Measurements from ENCODE around the gene SUGT1.
A peak's percentile ranks its signal among the peaks of the same experiment; 100 is the strongest.
"Not testable (repeated sequence)": the region's sequence is repeated elsewhere in the genome, so short reads cannot be mapped to it uniquely, and the experiment has no call there.

Gene SUGT1

GRCh38 chr13:52652196-52652979, at the start of gene SUGT1:
SUGT1 (plus strand) TSS chr13:52652836; CDS start chr13:52652921, 85 bp downstream.
- TF ChIP-seq CTCF (IDR thresholded peaks at IDR 0.05; ENCODE audit: control insufficient read depth, extremely low read depth, insufficient read depth): peak; percentile 45
- peak; percentile 90 for DNase-seq (ENCODE audit: low read depth)
- H3K4me3 ChIP-seq (ENCODE audit: low read depth, low read length): peak within 1 kb of the TSS; percentile 91

- H3K4me3 ChIP-seq (ENCODE audit: low read depth, low read length); DNase-seq (ENCODE audit: low read depth): not testable (repeated sequence)
Measured at GRCh38 chr13:52603316-52603715, 49.3 kb upstream of the SUGT1 start.

GRCh38 chr13:52606126-52606525, 46.5 kb upstream of the SUGT1 start:
- not testable (repeated sequence) for DNase-seq (ENCODE audit: low read depth); H3K4me3 ChIP-seq (ENCODE audit: low read depth, low read length)

GRCh38 chr13:52606795-52607194, 45.8 kb upstream of the SUGT1 start:
- H3K4me3 ChIP-seq (ENCODE audit: low read depth, low read length); DNase-seq (ENCODE audit: low read depth): not testable (repeated sequence)

GRCh38 chr13:52608184-52608583, 44.5 kb upstream of the SUGT1 start:
- H3K4me3 ChIP-seq (ENCODE audit: low read depth, low read length); DNase-seq (ENCODE audit: low read depth): not testable (repeated sequence)

- DNase-seq (ENCODE audit: low read depth): not testable (repeated sequence)
Measured at GRCh38 chr13:52609013-52609606, 43.5 kb upstream of the SUGT1 start.

GRCh38 chr13:52610158-52610557, 42.5 kb upstream of the SUGT1 start:
- not testable (repeated sequence) for H3K4me3 ChIP-seq (ENCODE audit: low read depth, low read length); DNase-seq (ENCODE audit: low read depth)

More at GRCh38 chr13:52609013-52609606, 43.5 kb upstream of the SUGT1 start:
- not testable (repeated sequence) for H3K4me3 ChIP-seq (ENCODE audit: low read depth, low read length)
- TF ChIP-seq CTCF (IDR thresholded peaks at IDR 0.05; ENCODE audit: control insufficient read depth, extremely low read depth, insufficient read depth): peak; percentile 44

GRCh38 chr13:52615134-52615801, 37.4 kb upstream of the SUGT1 start:
- no peak overlapping the region for H3K4me3 ChIP-seq (ENCODE audit: low read depth, low read length)
- no peak for TF ChIP-seq CTCF (IDR thresholded peaks at IDR 0.05; ENCODE audit: control insufficient read depth, extremely low read depth, insufficient read depth)
- DNase-seq (ENCODE audit: low read depth): no peak

- TF ChIP-seq CTCF (IDR thresholded peaks at IDR 0.05; ENCODE audit: control insufficient read depth, extremely low read depth, insufficient read depth): no peak
- DNase-seq (ENCODE audit: low read depth): no peak
- H3K4me3 ChIP-seq (ENCODE audit: low read depth, low read length): no peak overlapping the region
Measured at GRCh38 chr13:52615812-52616211, 36.8 kb upstream of the SUGT1 start.
